ENCODE measurements around the gene NCOA7. TPM values are rescaled to one million over a fixed set of nuclear protein-coding genes. Genes with fewer than 3 reads are reported as not detected.
"Not testable (repeated sequence)": the region's sequence is repeated elsewhere in the genome, so short reads cannot be mapped to it uniquely, and the experiment has no call there.

NCOA7 gene
- total RNA-seq, 1 donor from 2014 or later = 7.8 TPM

- DNase-seq (ENCODE audit: low read depth) = no peak
These were observed 36.9 kb upstream of the NCOA7 start for GRCh38 chr6:125753937-125754259.

GRCh38 chr6:125754566-125754965, 36.2 kb upstream of the NCOA7 start:
- DNase-seq (ENCODE audit: low read depth) = no peak

GRCh38 chr6:125759184-125759902, 31.4 kb upstream of the NCOA7 start:
- no peak for DNase-seq (ENCODE audit: low read depth)

- no peak for DNase-seq (ENCODE audit: low read depth)
These were observed 30.8 kb upstream of the NCOA7 start for GRCh38 chr6:125759959-125760457.

- no peak for DNase-seq (ENCODE audit: low read depth)
These were observed 26.6 kb upstream of the NCOA7 start for GRCh38 chr6:125764121-125764671.

- no peak for DNase-seq (ENCODE audit: low read depth)
These were observed 24.8 kb upstream of the NCOA7 start for GRCh38 chr6:125765944-125766343.

- no peak for DNase-seq (ENCODE audit: low read depth)
These were observed 24.1 kb upstream of the NCOA7 start for GRCh38 chr6:125766641-125767040.

- no peak for DNase-seq (ENCODE audit: low read depth)
These were observed 21.5 kb upstream of the NCOA7 start for GRCh38 chr6:125769147-125769783.

GRCh38 chr6:125773387-125774341, 17.1 kb upstream of the NCOA7 start:
- DNase-seq (ENCODE audit: low read depth) = peak; percentile 23

- not testable (repeated sequence) for DNase-seq (ENCODE audit: low read depth)
These were observed 14.5 kb upstream of the NCOA7 start for GRCh38 chr6:125776107-125776826.

- peak; percentile 91 for DNase-seq (ENCODE audit: low read depth)
These were observed 10.7 kb upstream of the NCOA7 start for GRCh38 chr6:125779924-125780539.

- DNase-seq (ENCODE audit: low read depth) = peak; percentile 83
These were observed 10.0 kb upstream of the NCOA7 start for GRCh38 chr6:125780540-125781313.

GRCh38 chr6:125781314-125781868, 9.4 kb upstream of the NCOA7 start:
- no peak for DNase-seq (ENCODE audit: low read depth)

GRCh38 chr6:125784365-125784764, 6.4 kb upstream of the NCOA7 start:
- DNase-seq (ENCODE audit: low read depth) = no peak

GRCh38 chr6:125787791-125788190, 3.0 kb upstream of the NCOA7 start:
- DNase-seq (ENCODE audit: low read depth) = no peak

GRCh38 chr6:125789167-125789566, 1.6 kb upstream of the NCOA7 start:
- no peak for DNase-seq (ENCODE audit: low read depth)

- peak; percentile 56 for DNase-seq (ENCODE audit: low read depth)
These were observed 993 bp upstream of the NCOA7 start for GRCh38 chr6:125789576-125790357.

GRCh38 chr6:125791151-125791819, 525 bp downstream of the NCOA7 start:
- peak; percentile 51 for DNase-seq (ENCODE audit: low read depth)

All from myocyte (in vitro differentiated cells).